Ovary (tissue), 9 donors: ENCODE results near the gene PRPF19. TPM values are rescaled to one million over a fixed set of nuclear protein-coding genes. Genes with fewer than 3 reads are reported as not detected.

Experiments
- DNase-seq, 5 donors: peaks; one replicate each; pipeline ENCODE4 v3.0.0-alpha.2; 2019 to 2020
- H3K27ac ChIP-seq, 2 donors: fragments of 200-600 bp; one replicate each; pipeline versions ENCODE4 v1.5.1 to v1.8.0; 2019 to 2022
- H3K27me3 ChIP-seq: fragments of 200-600 bp; one replicate; pipeline ENCODE4 v1.8.0; 2022
- H3K36me3 ChIP-seq: fragments of 200-600 bp; sonication (generic); one replicate; pipeline ENCODE4 v1.5.1; 2019
- H3K4me1 ChIP-seq: one replicate; pipeline ENCODE4 v1.8.1; 2013; ENCODE audit warnings: mild to moderate bottlenecking, moderate library complexity; ENCODE audit not compliant: insufficient read depth
- H3K4me3 ChIP-seq: fragments of 200-600 bp; sonication (generic); one replicate; pipeline ENCODE4 v1.5.1; 2017
- H3K9me3 ChIP-seq, 2 donors: fragments of 200-600 bp in 1 of 2; sonication (generic) in 1 of 2; one replicate each; pipeline versions ENCODE4 v1.5.1 to v1.8.1; 2013 to 2019; ENCODE audit warnings: mild to moderate bottlenecking in 1 of 2, moderate library complexity in 1 of 2
- CTCF ChIP-seq, 3 donors: fragments of 450-650 bp in 2 of 3; fragments of 200-600 bp in 1 of 3; IDR thresholded peaks; one replicate each; pipeline versions ENCODE4 v1.5.1 to v1.8.0; 2016 to 2022; ENCODE audit warnings: antibody characterized with exemption in 3 of 3, mild to moderate bottlenecking in 1 of 3
- EP300 ChIP-seq: sonication (generic); formaldehyde crosslinking; IDR thresholded peaks from one replicate; pipeline ENCODE4 v1.6.1; 2017; ENCODE audit warnings: antibody characterized with exemption
- POLR2A ChIP-seq: fragments of 450-650 bp; IDR thresholded peaks from one replicate; pipeline ENCODE4 v1.6.1; 2017; ENCODE audit warnings: antibody characterized with exemption, mild to moderate bottlenecking, moderate library complexity
- WGBS, 3 donors: extraction: QIAGEN DNeasy Blood & Tissue Kit in 1 of 3; methylation state at CpG; one replicate each; pipeline versions ENCODE4 v1.1.5 to v1.1.7; 2013 to 2017; 5-methylcytosine and 5-hydroxymethylcytosine counted together
- intact Hi-C, 4 donors: fragments of 100-400 bp; cut with DNase I; formaldehyde crosslinking; loops; one replicate each; pipeline versions ENCODE4 v1.11.0 to v1.15.1; 2022 to 2023
- polyA plus RNA-seq, 2 donors: library from polyadenylated mRNA; stranded (reverse); fragments of 200-250 nt in 1 of 2; fragments of 350-450 nt in 1 of 2; fragmentation: Illumina TruSeq in 1 of 2; extraction: RNeasy Lipid Tissue Mini Kit (QIAGEN cat#74804) in 1 of 2; gene quantifications; one replicate each; pipeline ENCODE4 v1.2.3, GENCODE V29; 2013 to 2014
- total RNA-seq, 7 donors: library from RNA; depleted of rRNA in 2 of 7; stranded (reverse); fragments of >200 nt in 2 of 7; fragmentation: NEBNext Ultra II Directional in 3 of 7; extraction: Animal tissue kit (Norgen Biotek cat#: 25700) in 3 of 7; gene quantifications; one replicate each; pipeline versions ENCODE4 v1.1.0 to v1.2.4, GENCODE V29; 2016 to 2023
- donor health status: DM: no; HTN: no; CAD: no; lungs with moderate emphysema.
- donor health status: DM: no; HTN: no; CAD: no.
- donor health status: Bipolar disorder and iron deficiency.
- donor health status: DM: yes; HTN: yes; CAD: no.
- donor health status: DM: no; HTN: no; CAD: no.
- donor health status: DM: yes; HTN: yes; CAD: no.

PRPF19 gene
- total and polyA plus RNA-seq, 9 donors: 44.1 to 109 (median 91.6) TPM

DNA sequence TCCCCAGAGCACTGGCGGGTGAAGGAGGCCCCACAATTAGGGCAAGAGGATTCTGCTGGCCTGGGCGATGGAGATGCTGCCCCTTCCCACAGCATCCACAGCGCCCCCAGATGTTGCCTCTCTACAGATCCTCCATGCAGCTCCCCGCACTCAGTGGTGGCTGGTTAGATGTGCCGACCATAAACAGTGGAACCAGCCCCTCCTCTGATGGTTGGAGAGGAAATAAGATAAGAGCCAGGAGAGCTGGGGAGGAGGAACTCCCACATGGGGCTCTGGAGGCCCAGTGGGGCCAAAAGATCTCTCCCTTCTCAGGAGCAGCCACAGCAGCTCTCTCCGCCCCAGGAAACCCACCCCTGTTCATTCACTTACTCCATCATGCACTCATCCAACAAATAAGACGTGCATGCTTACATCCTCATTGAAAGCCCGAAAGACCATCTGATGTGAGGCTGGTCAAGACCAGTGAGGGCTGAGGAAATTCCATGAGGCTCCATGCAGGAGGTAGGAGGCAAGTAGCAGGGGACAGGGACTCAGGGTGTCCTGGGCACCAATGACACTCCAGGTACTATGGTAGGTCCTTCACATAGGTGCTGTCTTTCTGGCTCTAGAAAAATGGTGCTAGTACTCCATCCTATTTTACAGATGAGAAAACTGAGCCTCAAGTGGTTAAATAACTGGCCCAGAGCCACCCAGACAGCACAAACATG is 52.1 kb downstream of the PRPF19 start:
- no peaks in the 10 kb centered on the region for H3K36me3 ChIP-seq
- no peak overlapping the region for H3K27ac ChIP-seq
- intact Hi-C loops: no loop called here
- WGBS, 3 donors: 77 to 82% (median 81%) methylated on average over 8 of the region's 8 CpGs
- no peaks in the 10 kb centered on the region for H3K27me3 ChIP-seq
- H3K4me1 ChIP-seq: no peaks in the 10 kb centered on the region
- TF ChIP-seq CTCF (IDR thresholded peaks at IDR 0.05) (no peak), EP300 (no peak), POLR2A (no peak)
- no peaks in the 10 kb centered on the region for H3K9me3 ChIP-seq
- no peak for DNase-seq
- H3K4me3 ChIP-seq: no peak overlapping the region

GRCh38 chr11:60852982-60853950 is 53.1 kb downstream of the PRPF19 start:
- no peaks in the 10 kb centered on the region for H3K4me1 ChIP-seq
- DNase-seq: no peak
- no peaks in the 10 kb centered on the region for H3K36me3 ChIP-seq
- H3K4me3 ChIP-seq: no peak overlapping the region
- intact Hi-C loops: no loop called here
- TF ChIP-seq EP300 (no peak), POLR2A (no peak), CTCF (IDR thresholded peaks at IDR 0.05) (no peak)
- no peaks in the 10 kb centered on the region for H3K27me3 ChIP-seq
- no peaks in the 10 kb centered on the region for H3K9me3 ChIP-seq
- H3K27ac ChIP-seq: no peak overlapping the region
- WGBS, 3 donors: 76 to 85% (median 82%) methylated on average over 67 to 68 of the region's 68 CpGs

GRCh38 chr11:60852117-60852981 is 54.0 kb downstream of the PRPF19 start:
- TF ChIP-seq POLR2A (no peak), EP300 (no peak), CTCF (IDR thresholded peaks at IDR 0.05) (no peak)
- intact Hi-C loops: no loop called here
- no peak for DNase-seq
- H3K27me3 ChIP-seq: no peaks in the 10 kb centered on the region
- no peak overlapping the region for H3K27ac ChIP-seq
- WGBS, 3 donors: 28 to 58% (median 48%) methylated on average over 41 to 78 of the region's 78 CpGs
- no peak overlapping the region for H3K4me3 ChIP-seq
- H3K4me1 ChIP-seq: no peaks in the 10 kb centered on the region
- no peaks in the 10 kb centered on the region for H3K9me3 ChIP-seq
- H3K36me3 ChIP-seq: no peaks in the 10 kb centered on the region
